Heart right ventricle (tissue), 16 donors: Measurements from ENCODE around the gene SESTD1. TPM values are rescaled to one million over a fixed set of nuclear protein-coding genes. Genes with fewer than 3 reads are reported as not detected.

Source experiments
- ATAC-seq, 8 donors: fragments of 200-7000 bp; cut with Tn5 transposase; one replicate each; pipeline ENCODE4 v1.9.1; 2020; ENCODE audit warnings: mild to moderate bottlenecking in 8 of 8, moderate library complexity in 8 of 8, moderate number of reproducible peaks in 1 of 8
- DNase-seq, 2 donors: peaks; one replicate each; pipeline ENCODE4 v3.0.0-alpha.2; 2020
- H3K27ac ChIP-seq, 10 donors: fragments of 200-600 bp; sonication (generic) in 2 of 10; one replicate each; pipeline versions ENCODE4 v1.5.0 to v1.8.0; 2020 to 2022; ENCODE audit warnings: mild to moderate bottlenecking in 3 of 10
- H3K27me3 ChIP-seq, 7 donors: fragments of 200-600 bp; one replicate each; pipeline ENCODE4 v1.8.0; 2021 to 2022; ENCODE audit warnings: mild to moderate bottlenecking in 2 of 7
- H3K36me3 ChIP-seq, 9 donors: fragments of 200-600 bp; sonication (generic) in 1 of 9; one replicate each; pipeline versions ENCODE4 v1.5.0 to v1.8.0; 2020 to 2022; ENCODE audit warnings: mild to moderate bottlenecking in 2 of 9
- H3K4me1 ChIP-seq, 9 donors: fragments of 200-600 bp; sonication (generic) in 1 of 9; one replicate each; pipeline versions ENCODE4 v1.5.0 to v1.8.0; 2020 to 2022; ENCODE audit warnings: mild to moderate bottlenecking in 4 of 9
- H3K4me3 ChIP-seq, 10 donors: fragments of 200-600 bp; sonication (generic) in 2 of 10; one replicate each; pipeline versions ENCODE4 v1.5.0 to v1.8.0; 2020 to 2022; ENCODE audit warnings: mild to moderate bottlenecking in 7 of 10, moderate library complexity in 2 of 10
- H3K9me3 ChIP-seq, 11 donors: fragments of 200-600 bp in 10 of 11; sonication (generic) in 2 of 11; one replicate each; pipeline versions ENCODE4 v1.5.0 to v1.8.0; 2013 to 2022; ENCODE audit warnings: mild to moderate bottlenecking in 2 of 11, control low read depth in 1 of 11, moderate library complexity in 1 of 11
- CTCF ChIP-seq, 9 donors: fragments of 200-600 bp; sonication (generic) in 2 of 9; IDR thresholded peaks; one replicate each; pipeline versions ENCODE4 v1.5.0 to v1.8.0; 2021 to 2022; ENCODE audit warnings: antibody characterized with exemption in 9 of 9, mild to moderate bottlenecking in 5 of 9, moderate library complexity in 1 of 9
- WGBS, 2 donors: extraction: QIAGEN DNeasy Blood & Tissue Kit; methylation state at CpG; one replicate each; pipeline ENCODE4 v1.1.7; 2013; ENCODE audit warnings: inconsistent platforms in 1 of 2; 5-methylcytosine and 5-hydroxymethylcytosine counted together
- intact Hi-C, 10 donors: fragments of 100-400 bp; cut with DNase I; formaldehyde crosslinking; loops; one replicate each; pipeline versions ENCODE4 v1.11.1 to v1.14.2; 2022
- polyA plus RNA-seq, 2 donors: library from polyadenylated mRNA; stranded (reverse); fragments of 200-250 nt; gene quantifications; one replicate each; pipeline ENCODE4 v1.2.3, GENCODE V29; 2013
- total RNA-seq, 10 donors: library from RNA; stranded (reverse); fragmentation: NEBNext Ultra II Directional in 3 of 10; extraction: Animal tissue kit (Norgen Biotek cat#: 25700) in 3 of 10; gene quantifications; one replicate each; pipeline versions ENCODE4 v1.2.1 to v1.2.4, GENCODE V29; 2021 to 2023
- donor health status: Arrhythmogenic right ventricular cardiomyopathy.
- donor health status: ischemic (EF 13 %, LVEDD 7.1; RV severe dilation, severe dysfunction).
- donor health status: healthy with polysubstance abuse.
- donor health status: DM: no; HTN: yes; CAD: no.
- donor health status: DM: no; HTN: no; CAD: no.
- donor health status: ischemic (EF 25% LVEDD 6.9; RV normal size, moderate dysfunction).
- donor health status: ischemic (EF 25% LVEDD 5.7; RV mildly dilated, moderate dysfunction).
- donor health status: healthy.
- donor health status: DM: yes; HTN: yes; CAD: no.
- donor health status: Ischemic cardiomyopathy.
- donor health status: ischemic (EF 35%, LVEDD 5.7; RV mildly dilated, moderate dysfunction).
- donor health status: nonischemic (EF 11% LVEDD 7.7; RV severe dilation, severe dysfunction).
- donor health status: DM: yes; HTN: yes; CAD: no.
- donor health status: PGD.
- donor health status: ischemic (EF 29% LVEDD 5.4; RV normal size, mild dysfunction).
- donor health status: nonischemic (EF 23%, LVEDD 6.1; RV moderate dilation, normal function).

The SESTD1 gene
- total and polyA plus RNA-seq, 12 donors: 6.0 to 41.7 (median 33.5) TPM

- H3K4me1 ChIP-seq: peaks cover 0 to 41% (median 21%) of the 10 kb centered on the region in 9 donors
- peaks cover 0 to 2% (median 0%) of the 10 kb centered on the region in 11 donors for H3K9me3 ChIP-seq
- DNase-seq (no peak), ATAC-seq (no peak)
- intact Hi-C loops: loop anchor here in 1 of 10 donors (10.0 kb wide), 1 partner anchor 46 kb away; no protein-coding TSS in a partner anchor
- WGBS, 2 donors: 77 to 79% methylated on average over 2 of the region's 2 CpGs
- H3K27ac ChIP-seq: no peak overlapping the region
- H3K36me3 ChIP-seq: no peaks in the 10 kb centered on the region
- no peak overlapping the region for H3K4me3 ChIP-seq
- TF ChIP-seq CTCF (IDR thresholded peaks at IDR 0.05): no peak
- no peaks in the 10 kb centered on the region for H3K27me3 ChIP-seq
Observed at GRCh38 chr2:179261151-179261825, 3.3 kb downstream of the SESTD1 start.

- Histone ChIP-seq H3K9me3 (peaks cover 0 to 11% (median 0%) of the 10 kb centered on the region in 11 donors), H3K4me1 (peaks cover 0 to 39% (median 20%) of the 10 kb centered on the region in 9 donors), H3K27me3 (no peaks in the 10 kb centered on the region), H3K4me3 (no peak overlapping the region), H3K27ac (no peak overlapping the region), H3K36me3 (no peaks in the 10 kb centered on the region)
- ATAC-seq: no peak
- DNase-seq: no peak
- intact Hi-C loops: loop anchor here in 1 of 10 donors (10.0 kb wide), 1 partner anchor 45 kb away; no protein-coding TSS in a partner anchor
- 71 to 74% methylated on average over 3 of the region's 3 CpGs for WGBS, 2 donors
- no peak for TF ChIP-seq CTCF (IDR thresholded peaks at IDR 0.05)
Observed at GRCh38 chr2:179260224-179260623, 4.4 kb downstream of the SESTD1 start.

GRCh38 chr2:179255129-179255528 lies 9.5 kb downstream of the SESTD1 start:
- Histone ChIP-seq H3K4me3 (no peak overlapping the region), H3K27ac (no peak overlapping the region), H3K36me3 (no peaks in the 10 kb centered on the region), H3K4me1 (peaks cover 0 to 36% (median 6%) of the 10 kb centered on the region in 9 donors), H3K27me3 (no peaks in the 10 kb centered on the region), H3K9me3 (peaks cover 0 to 19% (median 0%) of the 10 kb centered on the region in 11 donors)
- intact Hi-C loops: no loop called here
- ATAC-seq (no peak), DNase-seq (no peak)
- 82 to 87% methylated on average over 1 of the region's 1 CpG for WGBS, 2 donors
- no peak for TF ChIP-seq CTCF (IDR thresholded peaks at IDR 0.05)

- Histone ChIP-seq H3K36me3 (no peaks in the 10 kb centered on the region), H3K27me3 (no peaks in the 10 kb centered on the region), H3K4me1 (peaks cover 0 to 43% (median under 1%) of the 10 kb centered on the region in 9 donors), H3K27ac (no peak overlapping the region), H3K9me3 (peaks cover 0 to 19% (median 0%) of the 10 kb centered on the region in 11 donors), H3K4me3 (no peak overlapping the region)
- intact Hi-C loops: no loop called here
- ATAC-seq (no peak), DNase-seq (no peak)
- WGBS, 2 donors: 28 to 34% methylated on average over 1 of the region's 1 CpG
- TF ChIP-seq CTCF (IDR thresholded peaks at IDR 0.05): no peak
Observed at GRCh38 chr2:179253226-179253625, 11.4 kb downstream of the SESTD1 start.
